Liver (tissue), 3 donors: Measurements from ENCODE around the gene AKAP10.

Source experiments
- GABPA ChIP-seq, 2 donors: IDR thresholded peaks in 1 of 2; conservative IDR thresholded peaks in 1 of 2; 2 replicates each; pipeline ENCODE4 v1.6.1; 2016; ENCODE audit warnings: antibody characterized with exemption in 2 of 2, mild to moderate bottlenecking in 1 of 2, moderate library complexity in 1 of 2
- HNF4G ChIP-seq: IDR thresholded peaks from 2 replicates; pipeline ENCODE4 v1.6.1; 2016; ENCODE audit warnings: antibody characterized with exemption
- JUND ChIP-seq, 2 donors: IDR thresholded peaks; 2 replicates each; pipeline ENCODE4 v1.6.1; 2016; ENCODE audit warnings: antibody characterized with exemption in 2 of 2
- RAD21 ChIP-seq, 2 donors: IDR thresholded peaks; 2 replicates each; pipeline ENCODE4 v1.6.1; 2016; ENCODE audit warnings: antibody characterized with exemption in 2 of 2, mild to moderate bottlenecking in 2 of 2
- TAF1 ChIP-seq: conservative IDR thresholded peaks from 2 replicates; pipeline ENCODE4 v1.6.1; 2016; ENCODE audit warnings: antibody characterized with exemption, mild to moderate bottlenecking
- TF ChIP-seq, protein P1 (sequence below): IDR thresholded peaks from 2 replicates; pipeline ENCODE4 v1.6.1; 2016; ENCODE audit warnings: antibody characterized with exemption, mild to moderate bottlenecking
- TF ChIP-seq, protein P2 (sequence below): fragments of 150-350 bp; IDR thresholded peaks from 2 replicates; pipeline ENCODE4 v1.5.1; 2017; ENCODE audit warnings: improper control_type of control experiment, low read depth, low read length; ENCODE audit not compliant: missing input control
- TF ChIP-seq, protein P3 (sequence below): IDR thresholded peaks from 2 replicates; pipeline ENCODE4 v1.6.1; 2016; ENCODE audit warnings: antibody characterized with exemption
- donor health status: healthy.
- donor health status: healthy.

DNA sequence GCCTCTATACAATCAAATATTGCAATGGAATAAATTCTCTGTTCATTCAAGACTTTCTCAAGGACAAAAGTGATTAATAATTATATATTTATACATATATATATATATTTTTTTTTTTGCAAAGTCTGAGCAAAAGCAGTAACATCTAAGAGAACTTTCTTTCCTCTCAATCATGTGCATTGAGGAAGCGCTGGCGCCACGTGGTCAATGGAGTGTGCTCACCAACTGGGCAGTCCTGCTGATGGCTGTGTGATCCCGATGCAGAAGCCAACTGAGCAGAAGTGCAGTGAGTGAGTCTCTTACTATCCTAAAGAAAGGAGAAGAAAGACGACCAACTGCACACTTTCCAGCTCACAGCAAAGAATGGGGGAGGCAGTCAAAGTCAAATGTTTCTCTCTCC, 72.7 kb downstream of the AKAP10 start:
- TF ChIP-seq, protein P1, sequence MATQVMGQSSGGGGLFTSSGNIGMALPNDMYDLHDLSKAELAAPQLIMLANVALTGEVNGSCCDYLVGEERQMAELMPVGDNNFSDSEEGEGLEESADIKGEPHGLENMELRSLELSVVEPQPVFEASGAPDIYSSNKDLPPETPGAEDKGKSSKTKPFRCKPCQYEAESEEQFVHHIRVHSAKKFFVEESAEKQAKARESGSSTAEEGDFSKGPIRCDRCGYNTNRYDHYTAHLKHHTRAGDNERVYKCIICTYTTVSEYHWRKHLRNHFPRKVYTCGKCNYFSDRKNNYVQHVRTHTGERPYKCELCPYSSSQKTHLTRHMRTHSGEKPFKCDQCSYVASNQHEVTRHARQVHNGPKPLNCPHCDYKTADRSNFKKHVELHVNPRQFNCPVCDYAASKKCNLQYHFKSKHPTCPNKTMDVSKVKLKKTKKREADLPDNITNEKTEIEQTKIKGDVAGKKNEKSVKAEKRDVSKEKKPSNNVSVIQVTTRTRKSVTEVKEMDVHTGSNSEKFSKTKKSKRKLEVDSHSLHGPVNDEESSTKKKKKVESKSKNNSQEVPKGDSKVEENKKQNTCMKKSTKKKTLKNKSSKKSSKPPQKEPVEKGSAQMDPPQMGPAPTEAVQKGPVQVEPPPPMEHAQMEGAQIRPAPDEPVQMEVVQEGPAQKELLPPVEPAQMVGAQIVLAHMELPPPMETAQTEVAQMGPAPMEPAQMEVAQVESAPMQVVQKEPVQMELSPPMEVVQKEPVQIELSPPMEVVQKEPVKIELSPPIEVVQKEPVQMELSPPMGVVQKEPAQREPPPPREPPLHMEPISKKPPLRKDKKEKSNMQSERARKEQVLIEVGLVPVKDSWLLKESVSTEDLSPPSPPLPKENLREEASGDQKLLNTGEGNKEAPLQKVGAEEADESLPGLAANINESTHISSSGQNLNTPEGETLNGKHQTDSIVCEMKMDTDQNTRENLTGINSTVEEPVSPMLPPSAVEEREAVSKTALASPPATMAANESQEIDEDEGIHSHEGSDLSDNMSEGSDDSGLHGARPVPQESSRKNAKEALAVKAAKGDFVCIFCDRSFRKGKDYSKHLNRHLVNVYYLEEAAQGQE: no peak
- TF ChIP-seq, protein P2, sequence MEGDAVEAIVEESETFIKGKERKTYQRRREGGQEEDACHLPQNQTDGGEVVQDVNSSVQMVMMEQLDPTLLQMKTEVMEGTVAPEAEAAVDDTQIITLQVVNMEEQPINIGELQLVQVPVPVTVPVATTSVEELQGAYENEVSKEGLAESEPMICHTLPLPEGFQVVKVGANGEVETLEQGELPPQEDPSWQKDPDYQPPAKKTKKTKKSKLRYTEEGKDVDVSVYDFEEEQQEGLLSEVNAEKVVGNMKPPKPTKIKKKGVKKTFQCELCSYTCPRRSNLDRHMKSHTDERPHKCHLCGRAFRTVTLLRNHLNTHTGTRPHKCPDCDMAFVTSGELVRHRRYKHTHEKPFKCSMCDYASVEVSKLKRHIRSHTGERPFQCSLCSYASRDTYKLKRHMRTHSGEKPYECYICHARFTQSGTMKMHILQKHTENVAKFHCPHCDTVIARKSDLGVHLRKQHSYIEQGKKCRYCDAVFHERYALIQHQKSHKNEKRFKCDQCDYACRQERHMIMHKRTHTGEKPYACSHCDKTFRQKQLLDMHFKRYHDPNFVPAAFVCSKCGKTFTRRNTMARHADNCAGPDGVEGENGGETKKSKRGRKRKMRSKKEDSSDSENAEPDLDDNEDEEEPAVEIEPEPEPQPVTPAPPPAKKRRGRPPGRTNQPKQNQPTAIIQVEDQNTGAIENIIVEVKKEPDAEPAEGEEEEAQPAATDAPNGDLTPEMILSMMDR: no peak
- TF ChIP-seq TAF1 (no peak), RAD21 (IDR thresholded peaks at IDR 0.05) (no peak), JUND (IDR thresholded peaks at IDR 0.05) (no peak), GABPA (IDR thresholded peaks at IDR 0.05 in 1 of 2, conservative IDR thresholded peaks at IDR 0.05 in 1 of 2) (no peak), HNF4G (no peak)
- TF ChIP-seq, protein P3, sequence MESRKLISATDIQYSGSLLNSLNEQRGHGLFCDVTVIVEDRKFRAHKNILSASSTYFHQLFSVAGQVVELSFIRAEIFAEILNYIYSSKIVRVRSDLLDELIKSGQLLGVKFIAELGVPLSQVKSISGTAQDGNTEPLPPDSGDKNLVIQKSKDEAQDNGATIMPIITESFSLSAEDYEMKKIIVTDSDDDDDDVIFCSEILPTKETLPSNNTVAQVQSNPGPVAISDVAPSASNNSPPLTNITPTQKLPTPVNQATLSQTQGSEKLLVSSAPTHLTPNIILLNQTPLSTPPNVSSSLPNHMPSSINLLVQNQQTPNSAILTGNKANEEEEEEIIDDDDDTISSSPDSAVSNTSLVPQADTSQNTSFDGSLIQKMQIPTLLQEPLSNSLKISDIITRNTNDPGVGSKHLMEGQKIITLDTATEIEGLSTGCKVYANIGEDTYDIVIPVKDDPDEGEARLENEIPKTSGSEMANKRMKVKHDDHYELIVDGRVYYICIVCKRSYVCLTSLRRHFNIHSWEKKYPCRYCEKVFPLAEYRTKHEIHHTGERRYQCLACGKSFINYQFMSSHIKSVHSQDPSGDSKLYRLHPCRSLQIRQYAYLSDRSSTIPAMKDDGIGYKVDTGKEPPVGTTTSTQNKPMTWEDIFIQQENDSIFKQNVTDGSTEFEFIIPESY: no peak
